Right hindlimb (tissue), 1 donor: ENCODE measurements around the gene KLHL14.

Source experiments
- DNase-seq: peaks from one replicate; pipeline ENCODE4 v3.0.0-alpha.2; 2018

The KLHL14 gene

DNA sequence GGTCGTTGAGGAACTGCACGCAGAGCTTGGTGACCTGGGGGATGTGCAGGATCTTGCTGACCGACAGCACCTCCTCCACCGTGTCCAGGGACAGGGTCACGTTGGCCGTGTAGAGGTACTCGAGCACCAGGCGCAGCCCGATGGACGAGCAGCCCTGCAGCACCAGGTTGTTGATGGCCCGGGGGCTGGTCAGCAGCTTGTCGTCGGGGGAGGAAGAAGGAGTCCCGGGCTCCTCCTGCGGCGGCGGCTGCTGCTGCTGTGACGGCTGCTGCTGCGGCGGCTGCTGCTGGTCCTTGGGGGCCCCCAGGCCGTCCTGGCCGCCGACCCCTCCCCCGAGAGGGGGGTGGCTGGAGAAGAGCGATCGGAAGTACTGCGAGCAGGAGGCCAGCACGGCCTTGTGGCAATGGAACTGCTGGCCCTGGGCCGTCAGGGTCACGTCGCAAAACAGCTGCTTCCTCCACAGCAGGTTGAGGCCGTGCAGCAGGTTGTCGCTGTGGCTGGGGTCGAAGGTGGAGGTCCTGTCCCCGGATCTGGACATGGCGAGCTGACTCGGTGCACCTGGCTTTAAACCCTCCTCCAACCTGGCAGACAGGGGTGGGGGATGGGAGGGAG lies 2.7 kb downstream of the KLHL14 start:
- DNase-seq: peak; percentile 35

DNA sequence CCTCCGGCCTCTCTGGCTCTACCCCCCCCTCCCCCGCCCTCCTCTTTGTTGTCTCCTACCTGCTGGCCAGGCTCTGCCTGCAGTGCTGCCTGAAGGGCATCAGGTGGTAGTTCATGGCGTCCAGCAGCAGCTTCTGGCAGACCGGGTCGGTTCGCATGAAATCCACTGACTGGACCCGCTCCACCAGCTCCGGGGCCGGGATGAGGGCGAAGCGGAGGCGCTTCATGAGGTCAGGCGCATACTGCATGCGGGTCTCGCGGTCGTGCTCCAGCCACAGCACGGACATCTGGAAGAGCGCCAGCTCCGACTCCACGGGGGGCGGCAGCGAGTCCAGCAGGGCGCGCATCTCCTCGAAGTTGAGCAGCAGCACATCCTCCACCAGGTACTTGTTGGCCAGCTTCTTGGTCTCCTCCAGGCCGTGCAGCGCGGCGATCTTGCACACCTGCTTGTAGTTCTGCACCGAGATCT lies 3.2 kb downstream of the KLHL14 start:
- peak; percentile 29 for DNase-seq

DNA sequence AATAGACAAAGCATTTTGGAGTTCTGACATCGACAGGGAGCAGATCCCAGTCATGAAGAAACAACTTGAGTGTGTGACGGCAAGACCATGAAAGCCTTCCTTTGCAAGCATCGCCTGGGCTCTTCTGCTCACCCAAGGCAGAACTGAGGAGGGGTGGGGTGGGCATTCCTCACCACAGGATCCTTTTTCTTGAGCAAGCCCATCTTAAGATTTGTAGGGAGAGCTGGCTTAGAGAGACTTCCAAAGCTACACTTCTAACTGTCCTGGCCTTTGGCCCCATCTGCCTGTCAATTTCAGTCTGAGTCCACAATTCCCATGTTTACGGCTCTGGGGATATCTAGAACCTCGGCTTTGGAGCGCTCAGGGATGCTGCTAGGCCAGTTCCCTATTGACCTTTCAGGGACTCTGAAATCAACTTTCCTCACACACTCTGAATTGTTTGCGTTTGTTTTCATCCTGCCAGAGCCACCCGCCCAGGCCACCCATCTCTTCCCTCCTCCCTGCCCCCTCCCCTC lies 3.7 kb downstream of the KLHL14 start:
- DNase-seq: no peak

DNA sequence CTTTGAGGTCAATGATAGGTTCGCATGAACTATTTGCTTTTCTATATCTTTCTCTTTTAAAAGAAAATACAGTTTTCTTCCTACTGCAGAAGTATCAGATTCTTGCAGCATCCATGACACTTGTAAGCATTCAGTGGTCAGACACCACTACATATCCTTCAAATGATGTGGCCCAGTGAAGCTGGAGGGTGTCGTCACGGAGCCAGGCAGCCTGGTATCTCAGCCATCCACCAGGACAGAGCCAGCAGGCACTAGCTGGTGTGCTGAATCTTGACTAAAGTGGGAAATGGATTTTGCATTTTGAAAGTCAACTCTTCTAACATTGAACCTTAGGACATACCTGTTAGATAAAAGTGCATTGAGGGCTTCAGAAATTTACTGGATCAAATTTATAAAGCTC lies 5.4 kb downstream of the KLHL14 start:
- DNase-seq: no peak

GRCh38 chr18:32764611-32765244 lies 8.1 kb downstream of the KLHL14 start:
- no peak for DNase-seq

DNA sequence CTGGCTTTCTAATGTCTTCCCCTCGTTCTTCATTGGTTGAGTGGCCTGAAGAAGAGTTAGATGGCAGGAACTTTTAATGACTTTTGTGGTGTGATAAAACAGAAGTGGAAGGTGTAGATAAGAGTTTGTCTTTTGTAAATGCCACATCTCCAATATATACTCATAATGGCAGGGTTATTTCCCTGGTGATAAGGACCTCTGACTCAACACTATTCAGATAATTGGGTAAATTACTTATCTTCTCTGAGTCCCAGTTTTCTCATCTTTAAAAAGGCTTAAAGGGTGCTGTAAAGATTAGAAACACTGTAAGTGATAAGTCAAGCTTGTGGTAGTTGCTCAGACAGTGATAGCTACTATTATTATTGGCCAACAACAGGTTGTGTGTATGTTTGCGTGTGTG lies 9.5 kb downstream of the KLHL14 start:
- DNase-seq: no peak

GRCh38 chr18:32761231-32761630 lies 11.6 kb downstream of the KLHL14 start:
- no peak for DNase-seq

GRCh38 chr18:32760391-32760790 lies 12.4 kb downstream of the KLHL14 start:
- DNase-seq: no peak

DNA sequence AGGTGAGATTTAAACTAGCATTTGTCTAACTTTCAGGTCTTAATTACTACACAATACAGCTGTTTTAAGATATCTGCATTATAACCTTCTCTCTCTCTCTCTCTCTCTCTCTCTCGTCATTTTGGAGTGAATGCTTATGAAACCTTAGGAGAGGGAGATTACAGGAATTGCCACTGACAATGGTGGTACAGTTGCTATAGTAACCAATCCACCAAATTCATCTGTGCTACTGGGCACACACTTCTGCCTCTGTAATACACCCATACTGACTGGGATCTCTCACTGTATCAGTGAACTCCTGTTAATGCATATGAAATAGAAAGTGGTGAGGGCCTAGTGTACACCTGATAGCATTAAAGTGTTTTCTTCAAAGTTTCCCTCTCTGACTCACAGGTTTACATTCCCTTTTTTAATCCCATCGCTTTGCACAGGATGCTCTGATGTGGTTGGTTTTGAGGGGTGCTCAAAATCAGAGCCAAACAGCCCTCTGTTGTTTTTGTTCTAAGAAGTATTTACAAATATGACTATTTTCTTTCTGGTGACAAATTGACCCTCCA lies 13.1 kb downstream of the KLHL14 start:
- no peak for DNase-seq

GRCh38 chr18:32754508-32755263 lies 18.1 kb downstream of the KLHL14 start:
- no peak for DNase-seq

GRCh38 chr18:32753656-32754260 lies 19.1 kb downstream of the KLHL14 start:
- DNase-seq: no peak

GRCh38 chr18:32750328-32750727 lies 22.5 kb downstream of the KLHL14 start:
- no peak for DNase-seq

- no peak for DNase-seq
These were observed 23.0 kb downstream of the KLHL14 start for GRCh38 chr18:32749809-32750208.

DNA sequence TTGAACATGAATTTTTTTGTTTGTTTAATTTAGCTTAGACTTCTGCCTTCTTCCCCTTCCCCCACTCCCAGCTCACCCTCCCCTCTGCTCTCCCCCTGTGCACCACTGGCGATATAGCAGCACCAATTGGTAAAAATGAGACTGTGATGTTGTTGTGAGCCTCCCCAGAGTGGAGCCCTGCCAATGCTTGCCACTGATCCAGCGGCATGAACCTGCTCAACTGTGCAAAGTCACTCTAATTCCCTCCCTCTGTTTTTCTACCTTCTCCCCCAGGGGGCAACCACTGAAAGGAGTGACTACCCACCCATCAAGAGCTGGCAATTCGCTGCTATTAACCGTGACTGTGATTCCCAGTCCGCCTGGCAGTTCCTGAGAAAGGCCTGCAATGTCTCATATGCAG lies 30.2 kb downstream of the KLHL14 start:
- no peak for DNase-seq

- DNase-seq: no peak
These were observed 37.0 kb downstream of the KLHL14 start for GRCh38 chr18:32735781-32736180.

DNA sequence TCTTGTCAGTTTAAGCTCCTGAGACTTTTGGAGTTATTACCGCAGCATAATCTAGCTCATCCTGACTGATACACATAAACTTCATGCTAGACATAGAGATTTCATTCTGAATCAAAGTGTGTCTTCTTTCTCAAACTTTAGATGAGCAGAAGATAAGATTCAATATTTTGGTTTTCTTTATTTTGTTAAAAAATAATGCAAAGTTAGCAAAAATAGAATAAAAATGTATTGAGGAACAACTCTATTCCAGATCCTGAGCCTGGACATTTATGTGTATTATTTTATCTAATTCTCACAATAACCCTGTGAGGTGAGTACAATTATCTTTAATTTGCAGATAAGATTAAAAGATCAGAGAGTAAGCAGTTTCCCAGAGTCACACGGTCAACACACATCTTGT lies 38.4 kb downstream of the KLHL14 start:
- no peak for DNase-seq

- DNase-seq: no peak
These were observed 40.7 kb downstream of the KLHL14 start for GRCh38 chr18:32732165-32732564.

GRCh38 chr18:32730620-32731091 lies 42.2 kb downstream of the KLHL14 start:
- DNase-seq: peak; percentile 26

GRCh38 chr18:32730068-32730467 lies 42.8 kb downstream of the KLHL14 start:
- DNase-seq: no peak

GRCh38 chr18:32724071-32724749 lies 48.6 kb downstream of the KLHL14 start:
- DNase-seq: no peak

GRCh38 chr18:32722279-32722678 lies 50.5 kb downstream of the KLHL14 start:
- no peak for DNase-seq

DNA sequence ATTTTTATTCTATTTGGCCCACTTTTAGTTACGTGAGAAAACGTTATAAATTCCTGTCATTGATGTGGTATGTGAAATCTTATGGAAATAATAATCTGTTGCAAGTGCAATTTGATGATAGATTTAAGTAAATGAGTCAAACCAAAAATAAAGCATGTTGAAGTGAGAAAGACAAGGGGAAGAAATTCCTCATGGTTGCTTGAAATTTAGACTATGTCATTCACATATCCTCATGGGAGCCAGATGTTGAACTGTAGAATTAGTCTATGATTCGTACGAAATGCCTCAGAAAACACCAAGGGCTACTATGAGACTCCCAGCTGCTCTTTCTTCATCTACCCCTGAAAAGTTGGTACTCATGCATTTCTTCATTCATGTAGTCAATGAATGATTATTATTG lies 55.7 kb downstream of the KLHL14 start:
- DNase-seq: no peak
